Stimulated activated CD4-positive, alpha-beta T cell treated with anti-CD3 and anti-CD28 coated beads, Interleukin-12 subunit alpha, Interleukin-12 subunit beta, amount 100 ng/mL, for 24 hours (primary cell): ENCODE results near the gene AHCYL1.
"Not testable (repeated sequence)": the region's sequence is repeated elsewhere in the genome, so short reads cannot be mapped to it uniquely, and the experiment has no call there.

Experiments
- DNase-seq, 2 experiments: peaks; one replicate each; pipeline ENCODE4 v3.0.0-alpha.2; 2020; ENCODE audit warnings: low read depth in 2 of 2

The AHCYL1 gene

DNA sequence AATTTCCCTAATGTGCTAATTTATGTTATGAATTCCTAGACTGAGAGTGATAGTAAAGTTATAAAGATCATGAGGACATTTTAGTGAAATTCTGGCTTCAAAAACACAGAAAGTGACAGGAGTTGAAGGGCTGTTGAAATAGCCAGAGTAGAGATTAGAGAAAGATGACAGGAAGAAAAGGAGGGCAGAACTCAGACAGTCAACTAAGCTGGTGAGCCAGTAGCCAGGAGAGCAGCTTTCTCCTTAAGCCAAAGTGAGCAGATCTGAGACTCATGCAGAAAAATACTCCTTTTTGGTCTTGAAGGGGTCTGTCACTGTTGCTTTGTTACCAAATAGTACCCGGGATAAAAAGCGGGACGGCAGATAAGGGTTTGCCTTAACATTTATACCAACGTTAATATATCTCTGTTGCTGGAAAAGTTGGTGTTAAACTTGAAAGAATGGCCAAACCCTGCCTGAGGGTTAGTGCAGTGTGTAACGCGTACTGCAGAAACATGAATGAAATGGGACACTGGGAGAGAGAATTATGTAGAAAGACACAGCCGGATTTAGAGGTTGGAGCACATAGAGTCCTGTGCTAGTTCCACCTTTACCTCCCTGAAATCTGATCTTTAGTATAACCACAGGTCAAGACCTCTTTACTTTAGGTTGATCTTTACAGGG, 12.8 kb downstream of the AHCYL1 start:
- DNase-seq: no peak

DNA sequence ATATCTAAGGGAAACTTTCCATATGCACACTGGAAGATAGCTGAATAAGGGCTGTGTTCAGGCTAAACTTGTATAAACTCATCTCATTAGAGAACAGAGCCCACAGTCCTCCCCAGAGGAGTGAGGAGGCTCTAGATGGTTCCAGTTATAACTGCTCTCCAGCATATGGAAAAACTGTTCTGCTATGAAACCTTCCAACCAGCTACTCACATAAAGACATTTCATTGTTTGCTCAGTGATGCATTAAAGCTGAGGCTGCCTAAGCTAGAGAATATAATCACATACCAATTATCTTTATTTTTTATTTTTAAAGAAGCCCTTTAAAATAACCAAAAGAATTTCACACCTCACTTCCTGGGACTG, 13.3 kb downstream of the AHCYL1 start:
- DNase-seq: no peak

DNA sequence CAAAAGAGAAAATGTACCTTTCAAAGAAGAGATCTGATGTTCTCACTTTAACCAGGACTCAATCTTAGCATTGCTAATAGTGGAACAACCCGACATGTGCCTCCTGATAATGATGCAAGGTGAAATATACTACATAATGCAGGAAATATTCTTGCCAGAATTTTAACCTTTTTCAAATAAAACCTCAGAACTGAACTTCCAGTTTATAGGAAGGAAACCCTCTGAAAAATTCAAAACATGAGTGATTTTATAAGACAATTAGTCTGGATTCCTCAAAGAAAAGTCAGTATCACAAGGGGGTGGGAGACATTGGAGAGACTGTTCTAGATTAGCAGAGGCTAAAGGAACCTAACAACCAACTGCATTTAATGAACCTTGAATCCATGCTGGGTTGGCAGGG, 18.1 kb downstream of the AHCYL1 start:
- DNase-seq: no peak

DNA sequence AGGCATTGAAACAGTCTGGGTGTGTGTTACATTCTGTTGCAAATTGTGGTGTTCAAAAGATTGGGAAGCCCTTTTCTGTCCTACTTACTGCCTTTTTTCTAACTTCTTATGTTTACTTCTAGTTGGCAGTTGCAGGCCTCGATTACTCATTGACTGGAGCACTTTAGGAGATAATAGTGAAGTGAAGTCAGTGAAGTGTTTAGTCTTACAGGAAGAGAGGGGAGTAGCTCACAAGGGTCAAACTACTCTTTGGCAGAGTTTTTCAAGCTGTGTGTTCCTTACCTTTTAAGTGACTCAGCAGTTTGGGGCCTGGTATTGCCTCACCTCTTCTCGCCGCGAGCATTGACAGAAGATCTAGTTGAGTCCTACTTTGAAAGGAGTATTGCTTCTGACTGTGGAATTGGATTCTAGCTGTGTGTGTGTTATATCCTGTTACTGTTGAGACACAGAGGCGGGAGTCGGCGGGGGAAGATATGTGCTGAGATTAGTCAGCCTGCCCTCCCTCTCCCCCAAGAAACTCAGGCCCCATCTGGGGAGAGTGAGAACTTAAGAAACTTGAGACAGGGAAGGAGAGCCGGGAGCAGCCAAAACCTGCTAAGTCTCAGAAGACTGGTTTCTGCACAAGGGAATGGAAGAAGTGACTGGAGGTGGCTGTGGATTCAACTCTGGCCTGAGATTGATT, 19.3 kb downstream of the AHCYL1 start:
- DNase-seq: peak; percentile 12 to 41

DNA sequence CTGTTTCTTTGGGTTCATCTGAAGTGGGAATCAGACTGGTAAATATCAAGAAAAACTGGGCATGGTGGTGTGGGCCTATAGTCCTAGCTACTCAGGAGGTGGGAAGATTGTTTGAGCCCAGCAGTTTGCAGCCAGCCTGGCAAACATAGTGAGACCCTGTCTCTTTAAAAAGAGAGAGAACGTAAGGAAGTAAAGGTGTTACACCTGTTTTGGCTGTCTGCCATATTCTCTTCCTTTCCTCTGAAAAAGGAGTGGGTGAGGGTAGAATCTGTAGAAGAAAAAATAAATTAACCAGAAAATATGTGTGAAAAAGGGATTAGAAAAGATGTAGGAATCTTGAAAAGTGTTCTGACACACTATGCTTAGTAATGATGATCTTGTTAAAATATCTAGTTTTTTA, 20.0 kb downstream of the AHCYL1 start:
- no peak for DNase-seq

DNA sequence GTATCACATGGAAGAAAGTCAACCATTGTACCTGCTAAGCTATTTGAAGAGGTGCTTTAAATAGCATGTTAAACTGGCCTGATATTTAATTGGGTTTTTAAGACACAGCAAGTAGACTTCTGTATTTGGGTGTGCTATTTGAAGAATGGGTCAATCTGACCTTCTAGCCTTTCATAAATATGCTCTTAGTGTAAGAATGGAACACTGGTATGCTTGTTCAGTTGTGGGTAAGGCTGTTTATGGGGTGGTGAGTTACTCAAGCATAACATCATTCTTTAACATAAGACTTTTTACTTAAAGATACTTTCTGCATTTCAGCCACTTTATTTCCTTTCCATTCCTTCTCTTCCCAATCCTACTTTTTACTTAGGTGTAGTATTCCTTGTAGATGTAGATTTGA, 21.4 kb downstream of the AHCYL1 start:
- DNase-seq: no peak

DNA sequence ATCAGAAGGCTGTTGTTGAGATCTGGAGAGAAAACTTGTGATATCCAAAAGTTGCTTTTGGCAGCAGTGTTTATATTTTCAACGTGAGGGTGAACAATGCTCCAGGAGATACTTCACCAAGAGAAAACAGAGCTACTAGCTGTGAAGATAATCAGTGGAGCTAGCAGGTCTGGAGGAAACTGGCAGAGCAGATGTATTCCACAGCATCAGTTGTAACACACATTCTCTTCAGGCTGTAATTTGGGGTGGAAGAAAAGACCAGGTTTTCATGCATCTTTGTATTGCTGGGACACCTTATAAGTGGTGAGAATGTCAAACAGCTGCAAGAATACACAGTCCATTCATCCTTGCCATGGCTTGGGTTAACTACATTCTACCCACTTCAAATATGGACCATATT, 22.0 kb downstream of the AHCYL1 start:
- DNase-seq: no peak

DNA sequence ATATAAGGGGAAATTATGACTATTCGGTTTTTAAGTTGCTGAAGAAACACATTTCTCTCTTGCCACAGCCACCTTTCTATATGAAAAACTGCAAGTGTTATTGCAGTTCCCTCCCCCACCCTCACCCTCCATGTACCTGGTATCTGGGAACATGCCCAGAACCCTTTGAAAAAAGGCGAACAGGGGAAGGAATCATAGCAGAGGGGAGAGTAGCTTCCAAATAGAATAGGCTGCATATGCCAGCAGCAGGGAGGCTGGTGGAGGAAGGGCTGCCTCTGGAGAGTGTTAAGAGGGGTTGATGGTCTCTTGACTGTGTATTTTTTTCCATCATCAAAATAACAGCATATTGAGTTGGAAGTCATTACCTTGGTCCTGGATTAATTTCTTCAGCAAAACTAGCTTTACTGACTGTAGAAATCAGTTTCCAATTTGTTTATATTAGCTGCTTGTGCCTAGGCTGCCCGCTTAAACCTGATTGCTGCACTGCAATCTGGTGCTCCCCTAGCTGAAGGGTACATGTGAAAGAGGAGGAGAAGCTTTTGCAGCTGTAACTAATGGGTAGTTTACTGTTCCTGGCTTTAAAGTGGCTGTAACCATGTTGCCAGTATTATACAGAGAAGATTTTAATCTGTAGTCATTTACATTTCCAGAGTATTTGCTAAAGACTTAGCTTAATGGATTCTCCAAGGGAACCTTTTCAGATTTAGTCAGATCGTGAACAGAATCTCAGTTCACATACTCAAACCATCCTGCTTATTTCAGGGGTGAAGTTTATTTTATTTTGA, 22.7 kb downstream of the AHCYL1 start:
- DNase-seq: no peak

DNA sequence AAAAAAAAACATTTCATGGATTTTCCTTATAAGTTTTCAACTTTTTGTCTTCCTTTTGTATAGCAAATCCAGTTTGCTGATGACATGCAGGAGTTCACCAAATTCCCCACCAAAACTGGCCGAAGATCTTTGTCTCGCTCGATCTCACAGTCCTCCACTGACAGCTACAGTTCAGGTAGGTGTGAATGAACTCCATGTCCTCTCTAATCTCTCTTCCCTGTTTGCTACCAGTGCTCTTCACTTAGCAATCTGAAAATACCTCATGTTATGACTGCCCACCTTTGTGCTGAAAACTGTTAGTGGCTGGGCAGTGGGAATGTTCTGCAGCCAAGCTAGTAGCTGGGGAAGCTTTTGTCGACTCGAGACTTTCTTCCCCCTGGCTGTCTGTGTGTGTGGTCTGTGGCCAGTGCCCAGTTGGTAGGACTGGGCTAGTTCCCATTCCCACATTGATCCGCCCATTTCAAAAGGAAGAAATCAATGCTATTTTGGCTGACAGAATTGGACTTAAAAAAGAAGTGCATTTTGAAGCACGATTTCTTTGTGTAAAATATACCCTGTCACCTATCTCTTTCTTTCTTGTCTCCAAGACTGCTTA, 24.5 kb downstream of the AHCYL1 start:
- DNase-seq: no peak

DNA sequence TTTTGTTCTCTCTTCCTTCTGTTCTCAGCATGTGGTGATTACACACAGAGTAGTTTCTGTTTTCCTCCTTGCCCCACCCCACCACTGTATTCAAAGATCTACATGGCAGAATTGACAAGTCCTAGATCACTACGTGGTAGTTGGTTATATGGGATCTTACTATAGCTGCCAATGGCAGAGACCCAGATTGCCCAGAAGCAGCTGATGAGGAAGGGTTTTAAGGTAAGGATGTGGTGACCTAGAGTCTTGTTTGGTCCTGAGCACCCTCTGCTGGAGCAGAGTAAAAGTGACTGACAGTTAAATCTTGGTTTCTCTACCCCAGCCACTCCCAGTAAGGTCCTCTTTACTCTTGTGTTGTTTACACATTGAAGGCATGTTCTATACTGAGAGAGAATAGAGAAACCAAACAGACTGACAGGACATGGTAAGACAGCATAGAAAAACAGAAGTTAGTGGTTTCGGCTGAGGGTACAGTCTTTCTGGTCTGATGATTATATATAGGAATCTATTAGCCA, 27.0 kb downstream of the AHCYL1 start:
- no peak for DNase-seq

DNA sequence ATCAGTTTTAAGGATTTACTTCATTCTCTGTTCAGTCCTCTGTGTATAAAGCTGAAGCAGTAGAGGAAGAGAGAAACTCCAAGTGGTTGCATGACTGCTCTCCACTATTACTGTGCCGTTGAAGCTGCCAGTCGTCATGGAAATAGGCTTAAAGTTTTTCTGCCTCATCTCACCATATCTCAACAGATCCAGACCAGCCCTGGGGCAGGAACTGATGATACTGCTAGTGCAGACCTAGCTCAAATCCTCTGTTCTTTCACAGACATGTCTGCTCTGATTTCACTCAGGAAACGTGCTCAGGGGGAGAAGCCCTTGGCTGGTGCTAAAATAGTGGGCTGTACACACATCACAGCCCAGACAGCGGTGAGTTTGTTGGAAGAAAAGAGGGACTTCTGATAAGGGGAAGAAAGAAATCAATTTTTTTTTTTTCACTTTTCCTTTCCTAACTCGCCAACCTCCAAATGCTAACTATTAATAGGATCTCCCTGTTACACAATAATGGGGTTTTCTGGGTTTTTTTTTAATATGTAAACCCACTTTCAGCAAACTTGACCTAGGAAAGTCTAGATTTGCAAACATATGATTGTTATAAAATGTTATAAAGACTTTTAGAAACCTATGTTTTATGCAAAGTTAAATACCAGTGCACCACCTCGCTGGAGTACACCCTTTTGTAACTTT, 27.7 kb downstream of the AHCYL1 start:
- no peak for DNase-seq

DNA sequence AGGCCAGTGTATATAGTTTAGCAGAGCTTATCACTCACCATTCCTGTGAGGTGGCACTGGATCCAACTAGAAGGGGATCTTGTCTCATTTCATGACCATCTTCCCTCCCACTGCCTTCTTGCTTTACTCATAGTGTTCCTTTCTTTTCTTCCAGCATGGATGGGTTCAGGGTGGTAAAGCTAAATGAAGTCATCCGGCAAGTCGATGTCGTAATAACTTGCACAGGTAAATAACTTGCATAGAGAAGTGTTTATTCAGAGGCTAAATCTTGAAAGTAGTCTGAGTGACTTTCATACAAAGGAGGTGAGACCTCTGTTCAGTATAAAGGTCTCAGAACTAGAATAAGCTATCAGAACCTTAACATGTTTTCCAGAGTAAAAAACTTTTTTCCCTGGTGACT, 33.2 kb downstream of the AHCYL1 start:
- no peak for DNase-seq

DNA sequence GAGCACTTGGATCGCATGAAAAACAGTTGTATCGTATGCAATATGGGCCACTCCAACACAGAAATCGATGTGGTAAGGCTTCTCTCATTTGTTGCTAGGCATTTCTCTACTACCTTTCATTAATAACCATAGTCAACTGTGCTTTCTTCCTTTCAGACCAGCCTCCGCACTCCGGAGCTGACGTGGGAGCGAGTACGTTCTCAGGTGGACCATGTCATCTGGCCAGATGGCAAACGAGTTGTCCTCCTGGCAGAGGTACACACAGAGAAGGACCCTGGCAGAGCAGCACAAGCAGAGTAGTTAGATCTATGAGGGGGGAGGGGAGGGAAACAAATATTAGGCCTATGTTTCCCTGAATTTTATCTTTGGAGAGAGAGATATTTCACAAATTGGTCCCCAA, 33.8 kb downstream of the AHCYL1 start:
- no peak for DNase-seq

DNA sequence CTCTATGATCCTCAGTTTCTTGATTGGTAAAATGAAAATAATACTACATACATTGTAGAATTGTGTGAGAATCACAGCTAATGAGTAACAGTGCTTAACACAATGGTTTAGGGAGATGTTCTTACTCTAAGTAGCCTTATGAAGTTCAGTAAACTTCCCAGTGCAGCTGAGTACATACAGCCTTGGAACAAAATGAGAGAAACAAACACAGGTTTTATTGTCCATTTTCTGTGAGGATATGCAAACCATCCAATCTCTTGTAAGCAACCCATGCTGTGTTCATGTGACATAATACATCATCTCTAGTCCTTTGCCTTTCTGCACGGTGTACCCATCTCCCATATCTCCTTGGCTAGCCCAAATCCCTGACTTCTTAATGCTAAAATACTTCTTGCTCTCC, 35.2 kb downstream of the AHCYL1 start:
- DNase-seq: no peak

DNA sequence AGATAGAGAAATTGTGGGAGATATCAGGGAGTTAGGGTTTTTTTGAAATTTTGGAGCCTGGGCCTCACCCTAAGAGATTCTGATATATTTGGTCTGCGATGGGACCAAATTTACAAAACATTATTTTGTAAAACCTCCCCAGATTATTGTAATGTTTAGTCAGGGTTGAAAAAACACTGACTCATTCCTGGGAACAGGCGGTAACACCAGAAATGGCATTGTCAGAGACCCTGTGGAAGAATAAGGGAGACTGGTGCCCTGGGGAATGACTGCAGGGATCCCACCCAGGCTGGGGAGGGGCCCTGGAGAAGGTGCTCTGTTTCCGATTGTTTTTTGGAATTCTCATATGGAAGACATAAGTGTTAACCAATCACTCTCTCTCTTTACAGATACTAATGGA, 36.7 kb downstream of the AHCYL1 start:
- no peak for DNase-seq

DNA sequence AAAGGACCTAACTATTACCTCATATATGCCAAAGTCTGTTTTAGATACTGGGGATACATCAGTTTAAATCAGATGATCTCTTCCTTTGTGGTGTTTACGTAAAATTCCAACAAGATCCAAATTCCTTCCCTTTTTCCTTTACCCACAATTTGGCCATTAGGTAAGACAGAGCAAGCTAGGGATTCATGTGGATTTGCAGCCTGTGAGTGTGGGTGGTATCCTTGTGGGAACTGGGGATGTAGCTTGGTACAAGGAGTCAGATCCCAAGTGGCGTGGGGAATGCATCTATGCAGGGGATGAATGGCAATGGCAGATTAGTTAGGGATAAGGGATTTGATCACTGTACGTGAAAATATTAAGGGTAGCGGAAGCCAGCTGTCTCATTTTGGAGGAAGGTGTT, 40.0 kb downstream of the AHCYL1 start:
- no peak for DNase-seq

DNA sequence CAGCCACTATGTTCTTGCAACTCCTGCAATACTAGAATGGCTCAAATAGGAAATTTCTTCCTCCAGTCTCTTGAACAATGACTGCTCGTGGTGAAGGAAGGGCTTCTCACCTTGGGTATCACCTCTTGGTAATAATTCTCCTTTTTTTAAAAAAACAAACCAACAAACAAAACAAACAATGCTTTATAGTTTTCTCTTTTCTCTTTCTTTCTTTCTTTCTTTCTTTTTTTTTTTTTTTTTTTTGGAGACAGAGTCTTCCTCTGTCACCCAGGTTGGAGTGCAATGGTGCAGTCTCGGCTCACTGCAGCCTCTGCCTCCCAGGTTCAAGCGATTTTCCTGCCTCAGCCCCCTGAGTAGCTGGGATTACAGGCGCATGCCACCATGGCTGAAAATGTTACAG, 46.1 kb downstream of the AHCYL1 start:
- DNase-seq: not testable (repeated sequence)

DNA sequence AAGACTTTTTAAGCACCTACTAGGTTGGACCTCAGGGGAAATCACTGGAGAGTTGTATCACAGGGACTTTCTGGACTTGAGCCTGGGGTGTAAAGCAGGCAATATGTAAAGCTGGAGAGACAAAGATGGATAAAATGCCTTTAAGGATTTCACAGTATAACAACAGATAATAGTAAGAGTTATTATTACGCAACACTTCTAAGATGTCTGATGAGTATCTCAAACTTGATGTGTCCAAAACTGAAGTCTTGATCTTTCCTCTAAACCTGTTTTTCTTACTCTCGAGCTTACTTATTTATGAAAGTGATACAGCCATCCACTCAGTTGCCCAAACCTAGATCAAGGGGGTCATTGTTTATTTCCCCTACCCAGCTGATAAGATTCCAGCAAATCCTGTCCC, 47.8 kb downstream of the AHCYL1 start:
- DNase-seq: no peak

DNA sequence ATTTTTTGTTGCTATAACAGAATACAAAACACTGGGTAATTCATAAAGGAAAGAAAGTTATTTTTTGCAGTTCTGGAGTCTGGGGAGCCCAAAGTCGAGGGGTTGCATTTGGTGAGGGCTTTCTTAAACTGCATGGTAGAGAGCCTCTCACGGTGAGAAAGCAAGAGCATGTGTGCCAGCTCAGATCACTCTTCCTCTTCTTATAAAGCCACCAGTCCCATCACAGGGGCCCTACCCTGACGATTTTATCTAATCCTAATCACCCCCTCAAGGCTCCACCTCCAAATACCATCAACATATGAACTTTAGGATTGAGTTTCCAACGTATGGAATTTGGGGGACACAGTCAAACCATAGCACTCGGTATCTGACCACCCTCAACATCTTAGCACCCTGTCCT, 48.9 kb downstream of the AHCYL1 start:
- no peak for DNase-seq

DNA sequence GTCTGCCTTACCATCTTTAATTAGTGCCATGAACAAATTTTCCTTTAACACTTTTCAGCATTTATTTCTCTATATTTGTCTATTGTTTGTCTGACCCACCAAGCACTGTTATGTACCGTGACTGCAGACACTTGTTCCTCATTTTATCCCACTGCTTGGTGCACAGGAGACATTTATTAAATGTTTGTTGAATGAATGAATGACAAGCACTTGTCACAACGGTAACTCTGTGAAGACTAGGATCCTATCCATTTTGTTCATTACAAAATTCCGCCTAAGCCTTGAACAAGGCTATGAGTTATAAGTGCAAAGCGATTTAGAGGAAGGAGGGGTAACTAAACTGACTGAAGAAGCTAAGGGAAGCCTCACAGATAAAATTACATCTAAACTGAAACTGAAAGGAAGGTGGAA, 49.5 kb downstream of the AHCYL1 start:
- DNase-seq: no peak

DNA sequence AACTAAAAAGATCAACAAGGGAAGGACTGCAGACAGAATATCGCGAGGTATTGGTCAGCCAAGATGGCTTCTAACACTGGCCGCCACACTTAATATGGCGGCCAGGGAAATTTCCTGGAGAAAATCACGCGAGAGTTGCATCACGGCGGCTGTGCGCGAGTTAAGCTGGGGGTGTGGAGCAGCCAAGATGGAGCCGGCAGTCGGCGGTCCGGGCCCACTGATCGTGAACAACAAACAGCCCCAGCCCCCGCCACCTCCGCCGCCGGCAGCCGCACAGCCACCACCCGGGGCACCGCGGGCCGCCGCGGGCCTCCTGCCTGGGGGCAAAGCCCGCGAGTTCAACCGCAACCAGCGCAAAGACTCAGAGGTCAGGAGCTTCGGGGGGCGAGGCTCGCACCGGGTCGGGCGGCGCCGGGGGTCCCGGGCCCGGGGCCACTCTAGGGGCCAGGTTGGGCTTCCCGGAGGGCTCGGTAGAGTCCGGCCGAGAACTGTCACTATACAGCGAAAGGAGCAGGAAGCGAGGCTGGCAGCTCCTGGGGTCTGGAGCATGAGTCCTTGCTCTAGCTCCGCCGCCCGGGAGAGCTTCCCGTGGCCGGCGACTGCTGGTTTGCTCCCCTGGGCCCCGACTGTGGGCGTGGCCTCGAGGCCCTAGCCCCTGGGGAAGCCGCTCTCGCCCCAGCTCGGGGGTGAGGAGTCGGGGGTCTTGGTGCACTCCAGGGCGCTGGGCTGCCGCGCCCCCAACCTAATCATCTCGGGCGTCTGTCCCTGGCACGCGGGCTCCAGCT, 50.1 kb downstream of the AHCYL1 start, which contains the start of gene STRIP1:
Gene STRIP1 (plus strand): TSS at position 174 of the 785 bp plus-strand sequence. CDS start 14 bp downstream, at position 188.
- DNase-seq: peak; percentile 88
